ENCODE results near the gene DNAJB11.
"Not testable (repeated sequence)": the region's sequence is repeated elsewhere in the genome, so short reads cannot be mapped to it uniquely, and the experiment has no call there.

Gene DNAJB11

DNA sequence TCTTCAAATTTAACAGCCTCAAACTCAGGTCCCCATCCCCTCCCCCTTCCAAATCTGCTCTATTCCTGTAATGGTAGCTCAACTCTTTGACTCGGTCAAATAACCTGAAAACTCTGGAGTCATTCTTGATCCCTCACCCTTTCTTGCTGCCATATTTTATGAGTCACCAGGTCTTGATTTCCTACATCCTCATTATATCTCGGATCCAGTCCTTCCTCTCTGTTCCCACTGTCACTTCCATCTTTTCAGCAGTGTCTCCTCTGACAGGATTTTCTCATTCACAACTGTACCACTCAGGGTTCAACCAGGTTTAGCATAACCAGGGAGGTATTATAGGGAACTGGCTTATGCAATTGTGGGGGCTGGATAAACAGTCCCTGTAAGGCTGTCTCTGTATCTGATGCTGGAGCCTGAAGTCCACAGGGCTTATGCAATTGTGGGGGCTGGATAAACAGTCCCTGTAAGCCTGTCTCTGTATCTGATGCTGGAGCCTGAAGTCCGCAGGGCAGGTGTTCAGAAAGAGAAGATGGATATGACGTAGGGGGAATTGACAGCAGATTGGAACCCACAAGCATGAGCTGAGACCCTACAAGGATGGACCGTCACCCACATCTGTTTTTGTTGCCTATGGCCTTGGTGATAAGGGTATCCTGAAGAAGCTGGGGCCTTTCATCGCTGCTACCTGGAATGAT, 60.6 kb downstream of the DNAJB11 start:
- H3K9me2 ChIP-seq (replicated peaks; ENCODE audit: insufficient read depth, low read length): no peaks in the 10 kb centered on the region
- no peaks in the 10 kb centered on the region for H3K9me3 ChIP-seq (ENCODE audit: insufficient read depth, low read length)
- H3F3A ChIP-seq (ENCODE audit: insufficient read depth): no peaks in the 10 kb centered on the region
- H3K27ac ChIP-seq (ENCODE audit: low read depth, low read length): no peak overlapping the region
- H4K20me1 ChIP-seq (ENCODE audit: low read depth, low read length): no peaks in the 10 kb centered on the region
- no peak overlapping the region for H3K9ac ChIP-seq (ENCODE audit: low read length)
- no peaks in the 10 kb centered on the region for H3K27me3 ChIP-seq (ENCODE audit: low read length)
- H3K79me2 ChIP-seq (ENCODE audit: insufficient read depth, low read length): no peaks in the 10 kb centered on the region
- H3K4me3 ChIP-seq (ENCODE audit: insufficient read depth, low read length, poor library complexity, severe bottlenecking): no peak overlapping the region
- no peak overlapping the region for H3K4me2 ChIP-seq (ENCODE audit: low read depth, low read length, poor library complexity, severe bottlenecking)
- no peak overlapping the region for H2AFZ ChIP-seq (ENCODE audit: low read depth, low read length, severe bottlenecking)
- no peaks in the 10 kb centered on the region for H3K36me3 ChIP-seq (ENCODE audit: low read length)
- no peak for TF ChIP-seq EZH2phosphoT487 (conservative IDR thresholded peaks at IDR 0.05; ENCODE audit: low read length)
- TF ChIP-seq, protein P1, sequence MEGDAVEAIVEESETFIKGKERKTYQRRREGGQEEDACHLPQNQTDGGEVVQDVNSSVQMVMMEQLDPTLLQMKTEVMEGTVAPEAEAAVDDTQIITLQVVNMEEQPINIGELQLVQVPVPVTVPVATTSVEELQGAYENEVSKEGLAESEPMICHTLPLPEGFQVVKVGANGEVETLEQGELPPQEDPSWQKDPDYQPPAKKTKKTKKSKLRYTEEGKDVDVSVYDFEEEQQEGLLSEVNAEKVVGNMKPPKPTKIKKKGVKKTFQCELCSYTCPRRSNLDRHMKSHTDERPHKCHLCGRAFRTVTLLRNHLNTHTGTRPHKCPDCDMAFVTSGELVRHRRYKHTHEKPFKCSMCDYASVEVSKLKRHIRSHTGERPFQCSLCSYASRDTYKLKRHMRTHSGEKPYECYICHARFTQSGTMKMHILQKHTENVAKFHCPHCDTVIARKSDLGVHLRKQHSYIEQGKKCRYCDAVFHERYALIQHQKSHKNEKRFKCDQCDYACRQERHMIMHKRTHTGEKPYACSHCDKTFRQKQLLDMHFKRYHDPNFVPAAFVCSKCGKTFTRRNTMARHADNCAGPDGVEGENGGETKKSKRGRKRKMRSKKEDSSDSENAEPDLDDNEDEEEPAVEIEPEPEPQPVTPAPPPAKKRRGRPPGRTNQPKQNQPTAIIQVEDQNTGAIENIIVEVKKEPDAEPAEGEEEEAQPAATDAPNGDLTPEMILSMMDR (IDR thresholded peaks at IDR 0.05; ENCODE audit: insufficient read depth, low read length, poor library complexity, severe bottlenecking): no peak

DNA sequence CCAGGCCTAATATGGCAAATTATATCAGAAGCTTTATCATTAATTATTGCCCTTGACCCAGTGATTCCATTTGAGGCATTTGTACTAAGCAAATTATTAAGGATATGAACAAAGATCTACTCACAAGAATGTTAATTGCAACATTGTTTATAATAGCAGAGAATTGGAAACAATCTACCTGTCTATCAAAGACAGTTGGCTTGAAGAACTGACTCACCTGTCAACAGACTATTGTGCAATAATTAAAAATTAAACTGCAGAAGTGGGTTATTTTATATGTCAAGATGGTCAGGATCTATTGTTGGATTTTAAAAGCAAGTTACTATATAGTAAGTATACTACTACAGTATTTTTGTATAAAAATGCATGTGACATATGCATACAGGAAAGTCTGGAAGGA, 63.0 kb downstream of the DNAJB11 start:
- no peak overlapping the region for H2AFZ ChIP-seq (ENCODE audit: low read depth, low read length, severe bottlenecking)
- H3K27me3 ChIP-seq (ENCODE audit: low read length): no peaks in the 10 kb centered on the region
- no peak overlapping the region for H3K27ac ChIP-seq (ENCODE audit: low read depth, low read length)
- H3K4me3 ChIP-seq (ENCODE audit: insufficient read depth, low read length, poor library complexity, severe bottlenecking): no peak overlapping the region
- H3K9ac ChIP-seq (ENCODE audit: low read length): no peak overlapping the region
- H3K36me3 ChIP-seq (ENCODE audit: low read length): no peaks in the 10 kb centered on the region
- no peaks in the 10 kb centered on the region for H3K9me3 ChIP-seq (ENCODE audit: insufficient read depth, low read length)
- no peaks in the 10 kb centered on the region for H4K20me1 ChIP-seq (ENCODE audit: low read depth, low read length)
- TF ChIP-seq EZH2phosphoT487 (conservative IDR thresholded peaks at IDR 0.05; ENCODE audit: low read length): no peak
- TF ChIP-seq, protein P1 (IDR thresholded peaks at IDR 0.05; ENCODE audit: insufficient read depth, low read length, poor library complexity, severe bottlenecking): no peak
- no peak overlapping the region for H3K4me2 ChIP-seq (ENCODE audit: low read depth, low read length, poor library complexity, severe bottlenecking)
- no peaks in the 10 kb centered on the region for H3K79me2 ChIP-seq (ENCODE audit: insufficient read depth, low read length)
- no peaks in the 10 kb centered on the region for H3F3A ChIP-seq (ENCODE audit: insufficient read depth)
- no peaks in the 10 kb centered on the region for H3K9me2 ChIP-seq (replicated peaks; ENCODE audit: insufficient read depth, low read length)

DNA sequence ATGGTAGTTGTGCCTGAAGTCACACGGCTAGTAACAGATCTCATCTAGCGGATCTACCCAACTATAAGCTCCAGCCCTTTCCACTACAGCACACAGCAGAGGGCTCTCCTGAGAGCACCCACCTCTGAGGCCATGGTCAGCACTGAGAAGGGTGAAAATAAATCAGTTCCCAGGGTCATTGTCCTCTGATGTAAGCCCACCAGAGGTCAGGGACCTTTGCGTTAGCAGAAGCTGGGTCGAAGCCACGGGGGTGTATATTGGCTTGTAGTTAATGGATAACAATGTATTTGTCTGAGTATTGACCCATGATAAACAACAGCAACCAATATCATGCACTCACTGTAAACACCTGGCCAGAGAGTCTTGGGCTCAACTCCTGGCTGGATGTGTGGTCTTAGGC, 63.7 kb downstream of the DNAJB11 start:
- H3K27me3 ChIP-seq (ENCODE audit: low read length); H2AFZ ChIP-seq (ENCODE audit: low read depth, low read length, severe bottlenecking); H3K9me2 ChIP-seq (replicated peaks; ENCODE audit: insufficient read depth, low read length); H3K79me2 ChIP-seq (ENCODE audit: insufficient read depth, low read length); H3K4me3 ChIP-seq (ENCODE audit: insufficient read depth, low read length, poor library complexity, severe bottlenecking); H3K27ac ChIP-seq (ENCODE audit: low read depth, low read length); H3K9me3 ChIP-seq (ENCODE audit: insufficient read depth, low read length); H3K9ac ChIP-seq (ENCODE audit: low read length); H4K20me1 ChIP-seq (ENCODE audit: low read depth, low read length); H3K36me3 ChIP-seq (ENCODE audit: low read length); H3F3A ChIP-seq (ENCODE audit: insufficient read depth); H3K4me2 ChIP-seq (ENCODE audit: low read depth, low read length, poor library complexity, severe bottlenecking): not testable (repeated sequence)

Measured in SU-DHL-6 (cell line).